Thoracic aorta (tissue), 2 donors: ENCODE results near the gene ZNF407. TPM values are rescaled to one million over a fixed set of nuclear protein-coding genes. Genes with fewer than 3 reads are reported as not detected.

Experiments used
- ATAC-seq: fragments of 150-250 bp; one replicate; pipeline ENCODE4 v1.8.0; 2017; ENCODE audit warnings: low read depth; ENCODE audit not compliant: insufficient number of reproducible peaks, low FRiP score
- DNase-seq: peaks from one replicate; pipeline ENCODE4 v3.0.0-alpha.2; 2020; ENCODE audit warnings: low spot score
- H3K27ac ChIP-seq, 2 donors: fragments of 200-600 bp; sonication (generic); 1 replicate in 1 of 2; 2 replicates in 1 of 2; pipeline ENCODE4 v1.5.1; 2016; ENCODE audit warnings: mild to moderate bottlenecking in 2 of 2, moderate library complexity in 2 of 2
- H3K27me3 ChIP-seq: fragments of 200-600 bp; sonication (generic); replicated peaks from 2 replicates; pipeline ENCODE4 v1.6.0; 2016; ENCODE audit warnings: mild to moderate bottlenecking; ENCODE audit not compliant: insufficient read depth
- H3K36me3 ChIP-seq: fragments of 200-600 bp; sonication (generic); one replicate; pipeline ENCODE4 v1.5.1; 2016
- H3K4me1 ChIP-seq, 2 donors: fragments of 200-600 bp; sonication (generic); 1 replicate in 1 of 2; 2 replicates in 1 of 2; pipeline versions ENCODE4 v1.5.1 to v1.6.0; 2016; ENCODE audit warnings: low read depth in 2 of 2, mild to moderate bottlenecking in 1 of 2; ENCODE audit not compliant: control insufficient read depth in 1 of 2
- H3K4me3 ChIP-seq: fragments of 200-600 bp; sonication (generic); 2 replicates; pipeline ENCODE4 v1.5.1; 2016; ENCODE audit warnings: mild to moderate bottlenecking
- H3K9me3 ChIP-seq: fragments of 200-600 bp; sonication (generic); 2 replicates; pipeline ENCODE4 v1.5.1; 2016
- total RNA-seq, 2 donors: library from RNA; depleted of rRNA; stranded (reverse); fragments of >200 nt; gene quantifications; one replicate each; pipeline versions ENCODE4 v1.1.0 to v1.2.3, GENCODE V29; 2016
- TF ChIP-seq, protein P1 (sequence below): fragments of 200-600 bp; sonication (generic); IDR thresholded peaks from one replicate; pipeline ENCODE4 v1.5.1; 2019; ENCODE audit warnings: antibody characterized with exemption

Gene ZNF407
- total RNA-seq, 2 donors from 2014 or later, result 18.7 to 26.7 TPM

- DNase-seq, result no peak
- TF ChIP-seq, protein P1, sequence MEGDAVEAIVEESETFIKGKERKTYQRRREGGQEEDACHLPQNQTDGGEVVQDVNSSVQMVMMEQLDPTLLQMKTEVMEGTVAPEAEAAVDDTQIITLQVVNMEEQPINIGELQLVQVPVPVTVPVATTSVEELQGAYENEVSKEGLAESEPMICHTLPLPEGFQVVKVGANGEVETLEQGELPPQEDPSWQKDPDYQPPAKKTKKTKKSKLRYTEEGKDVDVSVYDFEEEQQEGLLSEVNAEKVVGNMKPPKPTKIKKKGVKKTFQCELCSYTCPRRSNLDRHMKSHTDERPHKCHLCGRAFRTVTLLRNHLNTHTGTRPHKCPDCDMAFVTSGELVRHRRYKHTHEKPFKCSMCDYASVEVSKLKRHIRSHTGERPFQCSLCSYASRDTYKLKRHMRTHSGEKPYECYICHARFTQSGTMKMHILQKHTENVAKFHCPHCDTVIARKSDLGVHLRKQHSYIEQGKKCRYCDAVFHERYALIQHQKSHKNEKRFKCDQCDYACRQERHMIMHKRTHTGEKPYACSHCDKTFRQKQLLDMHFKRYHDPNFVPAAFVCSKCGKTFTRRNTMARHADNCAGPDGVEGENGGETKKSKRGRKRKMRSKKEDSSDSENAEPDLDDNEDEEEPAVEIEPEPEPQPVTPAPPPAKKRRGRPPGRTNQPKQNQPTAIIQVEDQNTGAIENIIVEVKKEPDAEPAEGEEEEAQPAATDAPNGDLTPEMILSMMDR, result no peak
- Histone ChIP-seq H3K27ac (no peak overlapping the region), H3K9me3 (no peaks in the 10 kb centered on the region), H3K27me3 (no peaks in the 10 kb centered on the region), H3K4me3 (no peak overlapping the region), H3K36me3 (no peaks in the 10 kb centered on the region), H3K4me1 (no peaks in the 10 kb centered on the region)
- ATAC-seq, result no peak
Measured at GRCh38 chr18:75104483-75104882, 506.8 kb downstream of the ZNF407 start.

- H3K4me3 ChIP-seq, result no peak overlapping the region
- no peak overlapping the region for H3K27ac ChIP-seq
- TF ChIP-seq, protein P1, result no peak
- H3K36me3 ChIP-seq, result no peaks in the 10 kb centered on the region
- DNase-seq, result no peak
- H3K4me1 ChIP-seq, result no peaks in the 10 kb centered on the region
- ATAC-seq, result no peak
- no peaks in the 10 kb centered on the region for H3K27me3 ChIP-seq
- H3K9me3 ChIP-seq, result no peaks in the 10 kb centered on the region
Measured at GRCh38 chr18:75105551-75106254, 508.0 kb downstream of the ZNF407 start.

DNA sequence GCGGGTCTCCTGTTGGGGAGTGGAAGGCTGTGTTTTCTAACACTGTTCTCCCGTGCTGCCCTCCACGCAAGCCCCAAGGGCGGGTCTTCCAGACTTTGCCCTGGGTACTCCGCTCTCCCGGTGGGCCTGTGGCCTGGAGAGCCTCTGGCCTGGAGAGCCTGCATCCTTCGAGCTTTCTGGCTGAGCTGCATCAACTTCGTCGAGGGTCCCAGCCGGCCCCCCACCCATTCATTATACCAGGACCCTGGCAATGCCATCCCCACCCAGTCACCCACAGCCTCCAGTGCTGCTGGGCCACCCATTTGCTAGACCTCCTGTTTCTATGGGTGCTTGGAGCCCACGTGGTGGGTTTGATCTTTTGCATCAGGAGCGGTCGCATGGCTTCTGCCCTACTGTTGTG lies 509.1 kb downstream of the ZNF407 start:
- no peaks in the 10 kb centered on the region for H3K36me3 ChIP-seq
- H3K27me3 ChIP-seq, result no peaks in the 10 kb centered on the region

DNA sequence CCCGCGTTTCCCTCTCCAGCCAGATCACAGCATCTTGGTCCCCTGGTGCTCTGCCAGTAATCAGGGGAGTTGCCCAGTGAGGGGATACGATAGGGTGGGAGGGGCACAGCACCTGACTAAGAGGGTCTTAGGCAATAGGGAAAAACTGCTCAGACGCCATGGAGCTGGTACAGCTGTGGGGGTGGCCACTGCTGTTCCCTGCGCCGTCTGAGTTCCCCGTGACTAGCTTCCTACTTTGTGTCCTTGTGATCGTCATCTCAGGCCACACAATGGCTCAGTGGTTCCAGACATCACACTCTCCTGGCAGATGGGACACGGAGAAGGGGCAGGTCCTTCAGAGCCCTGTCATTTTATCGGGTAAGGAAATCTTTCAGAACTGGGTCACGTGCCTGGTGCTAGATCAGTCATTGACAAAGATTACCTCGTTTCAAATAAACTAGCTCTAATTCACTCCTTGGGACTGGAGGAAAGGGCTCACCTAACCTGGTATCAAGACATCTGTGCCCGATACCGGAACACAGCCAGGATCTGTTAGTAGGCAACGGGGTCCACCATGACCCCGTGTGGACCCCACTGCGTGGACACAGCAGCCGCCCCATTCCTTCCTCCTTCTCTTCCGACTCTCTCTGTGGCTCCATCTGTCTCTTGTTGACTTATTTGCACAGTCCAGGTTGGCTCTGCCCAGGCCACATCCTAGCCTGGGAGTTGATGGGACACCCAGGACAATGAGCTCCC lies 509.7 kb downstream of the ZNF407 start:
- Histone ChIP-seq H3K9me3 (no peaks in the 10 kb centered on the region), H3K4me1 (no peaks in the 10 kb centered on the region), H3K36me3 (no peaks in the 10 kb centered on the region), H3K27me3 (no peaks in the 10 kb centered on the region), H3K27ac (no peak overlapping the region), H3K4me3 (no peak overlapping the region)
- ATAC-seq (no peak), DNase-seq (no peak)
- TF ChIP-seq, protein P1, result no peak

More for the DNA sequence above, 509.1 kb downstream of the ZNF407 start:
- Histone ChIP-seq H3K9me3 (no peaks in the 10 kb centered on the region), H3K4me3 (no peak overlapping the region), H3K27ac (no peak overlapping the region), H3K4me1 (no peaks in the 10 kb centered on the region)
- ATAC-seq (no peak), DNase-seq (no peak)
- TF ChIP-seq, protein P1, result no peak

GRCh38 chr18:75107931-75108276 lies 510.2 kb downstream of the ZNF407 start:
- H3K27ac ChIP-seq, result no peak overlapping the region
- H3K36me3 ChIP-seq, result no peaks in the 10 kb centered on the region
- DNase-seq (no peak), ATAC-seq (no peak)
- H3K4me3 ChIP-seq, result no peak overlapping the region
- TF ChIP-seq, protein P1, result no peak
- no peaks in the 10 kb centered on the region for H3K4me1 ChIP-seq
- H3K9me3 ChIP-seq, result no peaks in the 10 kb centered on the region
- H3K27me3 ChIP-seq, result no peaks in the 10 kb centered on the region
